CD4-positive, alpha-beta T cell treated with Interleukin-15 for 4 hours (primary cell): Measurements from ENCODE around the gene PGBD5.

ENCODE experiments used
- DNase-seq: peaks from one replicate; pipeline ENCODE4 v3.0.0-alpha.2; 2020; ENCODE audit warnings: low spot score

PGBD5 gene

GRCh38 chr1:230394741-230395140 is 31.4 kb downstream of the PGBD5 start:
- DNase-seq, result no peak

- no peak for DNase-seq
Measured at GRCh38 chr1:230394134-230394533, 32.0 kb downstream of the PGBD5 start.

DNA sequence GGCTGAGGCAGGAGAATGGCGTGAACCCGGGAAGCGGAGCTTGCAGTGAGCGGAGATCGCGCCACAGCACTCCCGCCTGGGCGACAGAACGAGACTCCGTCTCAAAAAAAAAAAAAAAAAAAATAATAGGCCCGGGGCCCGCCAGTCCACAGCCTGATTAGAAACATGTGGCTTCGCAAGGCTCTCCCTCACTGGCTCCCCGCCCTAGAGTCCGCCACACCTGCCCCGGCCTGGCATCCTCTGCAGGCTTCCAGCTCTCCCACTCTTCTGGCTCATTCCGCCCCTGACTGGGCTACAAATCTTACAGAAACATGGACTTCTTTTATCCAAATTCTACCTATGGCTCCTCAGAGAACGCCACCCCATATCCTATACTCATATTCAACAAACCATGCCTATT is 32.4 kb downstream of the PGBD5 start:
- no peak for DNase-seq

- DNase-seq, result no peak
Measured at GRCh38 chr1:230392920-230393521, 33.1 kb downstream of the PGBD5 start.

- no peak for DNase-seq
Measured at GRCh38 chr1:230392536-230392909, 33.6 kb downstream of the PGBD5 start.

DNA sequence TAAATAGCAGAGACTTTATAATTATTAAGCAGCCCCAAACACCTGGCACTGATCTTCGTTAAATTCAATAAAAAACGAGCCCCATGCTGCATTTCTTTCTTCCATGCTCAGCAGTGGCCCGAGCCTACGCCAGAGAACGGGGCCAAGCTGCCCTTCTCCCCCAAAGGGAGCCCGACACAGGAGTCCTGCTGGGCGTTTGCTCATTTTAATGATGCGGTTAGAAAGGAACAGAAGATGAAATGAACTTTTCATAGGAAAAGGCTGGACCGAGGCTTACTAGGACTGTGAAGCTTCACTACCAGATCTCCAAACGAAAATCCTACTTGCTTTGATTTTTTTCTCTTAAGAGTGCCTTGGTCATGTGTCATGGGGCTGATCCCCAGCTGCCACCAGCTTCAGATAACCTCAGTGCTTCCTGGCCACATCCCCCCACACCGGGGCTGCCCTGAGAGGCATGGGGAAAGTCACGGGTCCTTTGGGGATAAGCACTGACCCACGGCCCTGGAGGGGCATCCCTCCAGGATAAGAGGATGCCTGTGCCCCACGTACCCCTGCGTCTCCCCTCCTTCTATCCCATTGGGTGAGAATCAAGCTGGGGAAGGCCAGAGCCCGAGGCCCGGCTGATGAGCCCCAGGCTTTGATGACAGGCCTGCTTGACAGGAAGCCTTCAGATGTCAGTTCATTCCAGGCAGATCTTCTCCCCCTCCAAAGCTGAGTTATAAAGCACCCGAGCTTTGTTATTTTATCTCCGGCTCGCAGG is 34.2 kb downstream of the PGBD5 start:
- DNase-seq, result no peak

- DNase-seq, result no peak
Measured at GRCh38 chr1:230390371-230390770, 35.8 kb downstream of the PGBD5 start.

GRCh38 chr1:230387876-230388275 is 38.3 kb downstream of the PGBD5 start:
- no peak for DNase-seq

- DNase-seq, result no peak
Measured at GRCh38 chr1:230387296-230387695, 38.8 kb downstream of the PGBD5 start.

- no peak for DNase-seq
Measured at GRCh38 chr1:230386637-230387262, 39.4 kb downstream of the PGBD5 start.

DNA sequence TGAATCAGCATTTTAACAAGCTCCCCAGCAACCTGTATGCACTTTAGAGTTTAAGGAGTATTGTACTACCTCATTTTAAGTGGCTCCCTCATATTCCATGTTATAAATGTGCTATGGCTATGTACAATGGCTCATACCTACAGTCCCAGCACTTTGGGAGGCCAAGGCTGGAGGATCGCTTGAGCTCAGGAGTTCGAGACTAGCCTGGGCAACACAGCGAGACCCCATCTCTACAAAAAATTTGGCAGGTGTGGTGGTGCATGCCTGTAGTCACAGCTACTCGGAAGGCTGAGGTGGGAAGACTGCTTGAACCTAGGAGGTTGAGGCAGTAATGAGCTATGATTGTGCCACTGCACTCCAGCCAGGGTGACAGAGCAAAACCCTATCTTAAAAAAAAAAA is 40.2 kb downstream of the PGBD5 start:
- no peak for DNase-seq

- no peak for DNase-seq
Measured at GRCh38 chr1:230385158-230385450, 41.0 kb downstream of the PGBD5 start.

DNA sequence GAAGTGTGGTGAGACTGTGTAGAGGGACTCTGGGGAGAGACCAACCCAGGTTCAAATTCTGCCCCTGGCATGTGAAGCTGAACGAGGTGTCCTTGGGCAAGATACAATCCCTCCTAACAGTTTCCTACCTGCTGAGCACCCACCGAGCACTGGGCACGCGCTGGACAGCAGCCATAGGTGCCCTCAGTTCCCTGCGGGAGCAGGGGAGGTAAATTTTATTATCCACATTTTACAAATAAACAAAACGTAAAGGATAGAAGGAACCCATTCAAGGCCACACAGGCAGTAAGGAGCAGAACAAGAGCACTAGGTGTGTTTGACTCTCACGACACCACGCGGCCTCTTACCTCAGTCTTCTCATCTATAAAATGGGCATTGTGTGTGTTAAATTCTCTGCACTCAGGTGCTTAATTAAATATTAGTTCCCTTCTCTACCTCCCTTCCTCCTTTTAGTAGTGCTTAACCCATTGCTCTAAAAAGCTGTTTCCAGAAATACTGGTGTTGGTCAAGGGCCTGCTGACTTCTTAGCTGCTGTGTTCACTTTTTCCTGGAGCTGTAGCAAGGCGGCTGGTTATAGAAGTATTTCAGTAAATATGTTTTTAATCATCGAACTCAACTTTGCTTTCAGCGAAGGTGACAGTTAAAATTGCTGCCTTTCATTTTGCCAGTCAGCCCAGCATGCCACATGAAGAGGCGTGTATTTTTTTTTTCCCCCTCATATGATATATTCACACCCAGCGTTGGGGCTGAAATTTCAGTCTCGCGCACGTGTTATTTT is 41.6 kb downstream of the PGBD5 start:
- no peak for DNase-seq

DNA sequence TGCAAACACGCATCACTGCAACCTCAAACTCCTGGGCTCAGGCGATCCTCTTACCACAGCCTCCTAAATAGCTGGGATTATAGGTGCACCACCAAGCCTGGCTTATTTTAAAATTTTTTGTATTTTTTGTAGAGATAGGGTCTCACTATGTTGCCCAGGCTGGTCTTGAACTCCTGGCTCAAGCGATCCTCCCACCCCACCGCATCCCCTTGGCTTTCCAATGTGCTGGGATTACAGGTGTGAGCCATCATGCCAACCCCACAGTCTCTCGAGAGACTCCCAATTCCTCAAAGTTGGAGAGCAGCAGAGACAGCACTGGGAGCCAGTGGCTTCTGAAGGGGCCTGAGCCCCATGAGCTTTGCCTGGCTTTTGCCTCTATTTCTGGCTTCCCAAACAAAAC is 42.7 kb downstream of the PGBD5 start:
- no peak for DNase-seq

GRCh38 chr1:230382001-230382491 is 44.1 kb downstream of the PGBD5 start:
- DNase-seq, result no peak

DNA sequence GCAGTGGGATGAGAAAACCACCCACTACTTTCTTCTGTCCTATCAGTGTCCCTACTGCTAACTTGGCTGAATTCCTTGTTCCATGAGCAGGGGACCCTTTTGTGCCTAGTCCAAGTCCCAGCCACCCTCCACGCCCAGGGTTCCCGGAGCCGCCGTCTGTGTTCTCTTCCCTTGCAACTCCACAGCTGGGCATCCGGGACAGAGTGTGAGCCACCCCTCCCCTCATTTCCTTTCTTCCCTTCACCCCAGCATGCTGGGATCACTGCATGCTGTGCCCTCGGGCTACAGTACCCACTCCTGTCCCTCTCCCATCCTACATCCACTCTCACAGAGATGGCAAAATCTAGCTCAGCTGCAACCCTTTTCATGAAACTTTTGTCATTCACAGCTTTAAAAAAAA is 44.5 kb downstream of the PGBD5 start:
- DNase-seq, result no peak

DNA sequence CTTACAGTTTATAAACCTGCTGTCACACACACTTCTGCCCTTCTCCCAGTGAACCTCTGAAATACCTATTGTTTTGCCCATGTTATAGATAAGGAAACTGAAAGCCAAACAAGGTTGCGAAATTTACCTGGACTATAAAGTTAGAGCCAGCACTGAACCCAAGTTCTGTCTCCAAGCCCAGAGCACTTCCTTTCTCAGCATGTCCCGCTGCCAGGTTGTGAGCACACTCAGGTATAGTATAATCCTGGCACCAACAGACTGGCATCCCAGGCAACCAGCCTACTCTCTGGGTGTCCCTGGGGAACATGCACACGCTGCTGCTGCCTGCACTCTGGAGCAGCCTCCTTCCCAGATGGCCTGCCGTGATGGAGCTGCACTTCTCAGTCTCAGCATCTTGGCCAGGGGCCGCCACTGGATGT is 45.1 kb downstream of the PGBD5 start:
- DNase-seq, result no peak

- no peak for DNase-seq
Measured at GRCh38 chr1:230379928-230380327, 46.2 kb downstream of the PGBD5 start.

- no peak for DNase-seq
Measured at GRCh38 chr1:230379462-230379861, 46.7 kb downstream of the PGBD5 start.

DNA sequence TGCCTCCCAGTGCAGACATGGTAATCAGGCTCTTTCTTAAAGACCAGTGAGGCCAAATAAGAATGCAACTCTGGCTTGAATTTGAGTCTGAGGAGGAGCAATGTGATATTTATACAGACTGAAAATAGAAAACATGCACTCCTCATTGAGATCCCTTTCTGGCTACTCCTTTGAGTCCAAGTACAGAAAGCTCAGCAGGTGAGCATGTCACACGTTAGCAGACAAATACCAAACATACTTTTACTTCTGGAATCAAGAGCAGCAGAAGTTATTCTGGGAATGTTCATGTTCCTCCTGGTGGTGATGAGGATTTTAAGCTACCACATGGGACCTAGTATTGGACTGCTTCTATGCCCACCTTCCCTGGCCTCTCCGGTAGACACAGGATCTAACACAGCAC is 48.3 kb downstream of the PGBD5 start:
- no peak for DNase-seq

DNA sequence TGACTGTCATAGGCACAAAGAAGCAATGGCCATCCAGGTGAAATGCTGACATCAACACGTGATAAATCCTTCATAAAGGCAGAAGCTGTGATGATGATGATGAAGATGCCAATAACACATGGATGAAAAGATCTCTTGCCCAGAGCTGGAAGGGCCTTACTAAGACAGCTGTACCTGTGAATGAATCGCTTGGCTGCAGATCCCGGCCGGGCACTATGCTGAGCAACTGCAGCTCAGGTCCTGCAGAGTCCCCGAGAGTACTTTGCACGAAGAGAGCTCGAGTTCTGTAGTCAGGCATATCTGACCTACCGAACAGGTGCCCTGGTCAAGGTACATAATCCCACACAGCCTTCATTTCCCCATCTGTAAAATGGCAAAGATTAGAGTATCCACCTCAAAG is 48.8 kb downstream of the PGBD5 start:
- no peak for DNase-seq

DNA sequence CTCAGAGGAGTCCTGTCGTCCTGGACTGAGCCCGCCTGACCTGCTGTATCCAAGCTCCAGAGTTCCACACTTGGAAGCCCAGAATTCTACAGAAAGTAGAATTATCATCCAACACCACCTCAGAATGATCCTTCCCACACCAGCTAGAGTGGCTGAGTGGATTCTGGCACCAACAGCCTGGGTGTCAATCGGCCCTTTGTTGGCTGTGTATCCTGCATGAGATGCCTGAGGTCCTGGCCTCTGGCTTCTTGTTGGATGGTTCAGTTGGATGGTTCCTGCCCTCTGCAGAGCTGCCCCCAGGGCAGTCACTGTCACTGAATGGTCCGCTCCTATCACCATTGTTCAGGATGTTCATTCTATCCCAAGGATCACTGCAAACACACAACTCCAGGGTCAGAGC is 49.8 kb downstream of the PGBD5 start:
- no peak for DNase-seq

DNA sequence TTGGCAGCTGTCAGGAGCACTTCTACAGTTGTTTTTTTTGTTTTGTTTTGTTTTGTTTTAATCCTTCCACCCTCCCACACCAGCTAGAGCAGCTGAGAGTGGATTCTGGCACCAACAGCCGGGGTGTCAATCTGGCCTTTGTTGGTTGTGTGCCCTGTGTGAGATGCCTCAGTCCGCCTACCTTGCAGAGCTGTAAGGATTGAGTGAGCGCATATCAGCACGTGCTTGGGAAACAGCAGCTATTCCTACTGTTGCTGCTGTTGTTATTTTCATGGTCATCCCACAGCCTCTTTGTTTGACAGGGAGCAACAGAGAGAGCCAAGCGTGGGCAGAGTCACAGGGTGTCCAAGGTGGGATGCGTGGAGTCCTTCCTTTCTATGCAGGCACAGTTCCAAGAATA is 50.4 kb downstream of the PGBD5 start:
- DNase-seq, result no peak
